ENCODE data around the gene CCDC93. TPM values are rescaled to one million over a fixed set of nuclear protein-coding genes. Genes with fewer than 3 reads are reported as not detected.

The CCDC93 gene
- total and polyA plus RNA-seq, 10 of the 15 experiments (the other 5 are each of a cell fraction or from before 2014, with no cell fraction given) = 3.6 to 27.2 (median 13.5) TPM

DNA sequence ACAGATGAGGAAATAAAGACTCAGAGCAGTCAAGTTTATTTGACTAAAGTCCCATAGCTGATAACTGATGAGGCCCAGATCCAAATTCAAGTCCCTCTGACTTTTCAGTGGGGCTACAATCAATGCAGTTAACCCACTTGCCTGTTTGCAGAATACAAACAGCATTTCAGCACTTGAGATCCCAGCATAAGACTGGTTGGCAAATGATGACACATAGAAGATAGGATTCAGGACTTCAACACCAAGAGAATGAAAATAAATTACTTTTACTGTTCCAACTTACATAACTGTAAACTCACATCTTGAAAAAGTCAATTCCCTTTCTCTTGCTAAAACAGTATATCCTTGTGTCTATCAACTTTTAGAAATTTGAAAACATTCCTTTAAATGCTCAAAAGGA, 61.2 kb downstream of the CCDC93 start:
- ChIA-PET POLR2A (no interaction called here), RAD21 (ENCODE audit: unreplicated experiment) (no interaction called here), SMC1A (ENCODE audit: uncharacterized antibody, unreplicated experiment) (no interaction called here), CTCF (interaction anchor here (2.7 kb wide), 1 partner anchor 51 kb away, joined by 8 read pairs; no protein-coding TSS in a partner anchor)
- no TSS peak for BruUV-seq (replicated peaks)
- no peak for TF ChIP-seq CREM (IDR thresholded peaks at IDR 0.05; ENCODE audit: low read depth)
- no peak for TF ChIP-seq BMI1 (IDR thresholded peaks at IDR 0.05; ENCODE audit: borderline replicate concordance)
- no peak for TF ChIP-seq JUND (IDR thresholded peaks at IDR 0.05; ENCODE audit: low read depth, low read length)
- TF ChIP-seq, protein P1, sequence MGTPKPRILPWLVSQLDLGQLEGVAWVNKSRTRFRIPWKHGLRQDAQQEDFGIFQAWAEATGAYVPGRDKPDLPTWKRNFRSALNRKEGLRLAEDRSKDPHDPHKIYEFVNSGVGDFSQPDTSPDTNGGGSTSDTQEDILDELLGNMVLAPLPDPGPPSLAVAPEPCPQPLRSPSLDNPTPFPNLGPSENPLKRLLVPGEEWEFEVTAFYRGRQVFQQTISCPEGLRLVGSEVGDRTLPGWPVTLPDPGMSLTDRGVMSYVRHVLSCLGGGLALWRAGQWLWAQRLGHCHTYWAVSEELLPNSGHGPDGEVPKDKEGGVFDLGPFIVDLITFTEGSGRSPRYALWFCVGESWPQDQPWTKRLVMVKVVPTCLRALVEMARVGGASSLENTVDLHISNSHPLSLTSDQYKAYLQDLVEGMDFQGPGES (IDR thresholded peaks at IDR 0.05) = no peak
- no peak for DNase-seq (ENCODE audit: low read depth, low spot score)
- H3K4me3 ChIP-seq = no peak overlapping the region
- ATAC-seq = no peak
- H3K9ac ChIP-seq (ENCODE audit: control insufficient read depth, insufficient read depth, low read length) = no peak overlapping the region
- no peaks in the 10 kb centered on the region for H3K27me3 ChIP-seq (replicated peaks in 1 of 2; ENCODE audit: control insufficient read depth in 2 of 2, insufficient read depth in 2 of 2, low read length in 1 of 2)
- intact Hi-C loops (cut with micrococcal nuclease; ENCODE audit: unreplicated experiment) (no loop called here), in situ Hi-C loops (cut with MboI) (no loop called here)
- H2AFZ ChIP-seq (ENCODE audit: control insufficient read depth, low read depth, low read length) = no peak overlapping the region
- peaks cover 15 to 27% of the 10 kb centered on the region in 2 experiments for H3K36me3 ChIP-seq (ENCODE audit: control insufficient read depth in 2 of 2, insufficient read depth in 2 of 2, low read length in 1 of 2)
- no peaks in the 10 kb centered on the region for H4K20me1 ChIP-seq (ENCODE audit: control insufficient read depth, insufficient read depth)
- no peaks in the 10 kb centered on the region for H3K79me2 ChIP-seq (ENCODE audit: control insufficient read depth, insufficient read depth, low read length)
- no peak overlapping the region for H3K4me2 ChIP-seq (ENCODE audit: control insufficient read depth, insufficient read depth)
- H3K4me1 ChIP-seq (ENCODE audit: control insufficient read depth, insufficient read depth, low read length) = no peaks in the 10 kb centered on the region
- no peaks in the 10 kb centered on the region for H3K9me3 ChIP-seq (replicated peaks; ENCODE audit: control insufficient read depth, insufficient read depth, low read length)
- no peak for FAIRE-seq
- no peak overlapping the region for H3K27ac ChIP-seq (ENCODE audit: control insufficient read depth, insufficient read depth)

DNA sequence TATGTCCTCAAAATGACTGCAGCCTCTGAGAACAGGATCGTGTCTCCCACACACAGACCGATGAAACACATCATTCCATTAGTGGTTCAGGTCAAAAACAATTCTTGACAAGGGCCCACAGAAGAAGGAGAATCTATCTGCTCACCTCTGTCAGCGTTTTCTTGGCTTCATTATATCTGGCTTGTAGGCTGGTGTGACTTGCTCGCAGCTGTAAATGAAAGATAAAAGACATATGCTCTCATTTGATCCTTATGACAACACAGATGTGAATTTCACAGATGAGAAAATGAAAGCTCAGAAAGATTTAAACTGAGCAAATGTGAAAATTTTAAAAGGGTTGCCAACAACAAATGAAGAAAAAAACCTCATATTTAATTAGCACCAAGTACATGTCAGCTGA, 61.6 kb downstream of the CCDC93 start:
- POLR2A ChIA-PET = no interaction called here
- no peaks in the 10 kb centered on the region for H3K79me2 ChIP-seq (ENCODE audit: control insufficient read depth, insufficient read depth, low read length)
- no peaks in the 10 kb centered on the region for H4K20me1 ChIP-seq (ENCODE audit: control insufficient read depth, insufficient read depth)
- CTCF ChIA-PET = interaction anchor here (2.7 kb wide), 1 partner anchor 51 kb away, joined by 8 read pairs; no protein-coding TSS in a partner anchor
- no TSS peak for BruUV-seq (replicated peaks)
- no peak overlapping the region for H3K4me3 ChIP-seq
- H2AFZ ChIP-seq (ENCODE audit: control insufficient read depth, low read depth, low read length) = no peak overlapping the region
- intact Hi-C loops (cut with micrococcal nuclease; ENCODE audit: unreplicated experiment) = no loop called here
- H3K4me2 ChIP-seq (ENCODE audit: control insufficient read depth, insufficient read depth) = no peak overlapping the region
- in situ Hi-C loops (cut with MboI) = no loop called here
- no peak for ATAC-seq
- 91% methylated on average over 4 of the region's 4 CpGs for WGBS (ENCODE audit: insufficient coverage, insufficient replicate concordance, low lambda C conversion rate, missing lambda C conversion rate)
- RAD21 ChIA-PET (ENCODE audit: unreplicated experiment) = no interaction called here
- H3K36me3 ChIP-seq (ENCODE audit: control insufficient read depth in 2 of 2, insufficient read depth in 2 of 2, low read length in 1 of 2) = peaks cover 15 to 23% of the 10 kb centered on the region in 2 experiments
- no peak for FAIRE-seq
- no peaks in the 10 kb centered on the region for H3K4me1 ChIP-seq (ENCODE audit: control insufficient read depth, insufficient read depth, low read length)
- no peak overlapping the region for H3K27ac ChIP-seq (ENCODE audit: control insufficient read depth, insufficient read depth)
- no peak for DNase-seq (ENCODE audit: low read depth, low spot score)
- no peaks in the 10 kb centered on the region for H3K27me3 ChIP-seq (replicated peaks in 1 of 2; ENCODE audit: control insufficient read depth in 2 of 2, insufficient read depth in 2 of 2, low read length in 1 of 2)
- H3K9ac ChIP-seq (ENCODE audit: control insufficient read depth, insufficient read depth, low read length) = no peak overlapping the region
- H3K9me3 ChIP-seq (replicated peaks; ENCODE audit: control insufficient read depth, insufficient read depth, low read length) = no peaks in the 10 kb centered on the region
- SMC1A ChIA-PET (ENCODE audit: uncharacterized antibody, unreplicated experiment) = no interaction called here
- TF ChIP-seq, protein P2, sequence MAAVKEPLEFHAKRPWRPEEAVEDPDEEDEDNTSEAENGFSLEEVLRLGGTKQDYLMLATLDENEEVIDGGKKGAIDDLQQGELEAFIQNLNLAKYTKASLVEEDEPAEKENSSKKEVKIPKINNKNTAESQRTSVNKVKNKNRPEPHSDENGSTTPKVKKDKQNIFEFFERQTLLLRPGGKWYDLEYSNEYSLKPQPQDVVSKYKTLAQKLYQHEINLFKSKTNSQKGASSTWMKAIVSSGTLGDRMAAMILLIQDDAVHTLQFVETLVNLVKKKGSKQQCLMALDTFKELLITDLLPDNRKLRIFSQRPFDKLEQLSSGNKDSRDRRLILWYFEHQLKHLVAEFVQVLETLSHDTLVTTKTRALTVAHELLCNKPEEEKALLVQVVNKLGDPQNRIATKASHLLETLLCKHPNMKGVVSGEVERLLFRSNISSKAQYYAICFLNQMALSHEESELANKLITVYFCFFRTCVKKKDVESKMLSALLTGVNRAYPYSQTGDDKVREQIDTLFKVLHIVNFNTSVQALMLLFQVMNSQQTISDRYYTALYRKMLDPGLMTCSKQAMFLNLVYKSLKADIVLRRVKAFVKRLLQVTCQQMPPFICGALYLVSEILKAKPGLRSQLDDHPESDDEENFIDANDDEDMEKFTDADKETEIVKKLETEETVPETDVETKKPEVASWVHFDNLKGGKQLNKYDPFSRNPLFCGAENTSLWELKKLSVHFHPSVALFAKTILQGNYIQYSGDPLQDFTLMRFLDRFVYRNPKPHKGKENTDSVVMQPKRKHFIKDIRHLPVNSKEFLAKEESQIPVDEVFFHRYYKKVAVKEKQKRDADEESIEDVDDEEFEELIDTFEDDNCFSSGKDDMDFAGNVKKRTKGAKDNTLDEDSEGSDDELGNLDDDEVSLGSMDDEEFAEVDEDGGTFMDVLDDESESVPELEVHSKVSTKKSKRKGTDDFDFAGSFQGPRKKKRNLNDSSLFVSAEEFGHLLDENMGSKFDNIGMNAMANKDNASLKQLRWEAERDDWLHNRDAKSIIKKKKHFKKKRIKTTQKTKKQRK (IDR thresholded peaks at IDR 0.05; ENCODE audit: low read depth, low read length) = no peak
- TF ChIP-seq NFIC (IDR thresholded peaks at IDR 0.05; ENCODE audit: low read depth, low read length) (no peak), SMC3 (IDR thresholded peaks at IDR 0.05; ENCODE audit: borderline replicate concordance, low read length) (no peak), NFXL1 (IDR thresholded peaks at IDR 0.05; ENCODE audit: borderline replicate concordance) (no peak), ZNF24 (IDR thresholded peaks at IDR 0.05) (no peak), POU2F2 (IDR thresholded peaks at IDR 0.05; ENCODE audit: borderline replicate concordance, low read depth, low read length) (no peak), DPF2 (IDR thresholded peaks at IDR 0.05) (no peak)
- TF ChIP-seq, protein P3, sequence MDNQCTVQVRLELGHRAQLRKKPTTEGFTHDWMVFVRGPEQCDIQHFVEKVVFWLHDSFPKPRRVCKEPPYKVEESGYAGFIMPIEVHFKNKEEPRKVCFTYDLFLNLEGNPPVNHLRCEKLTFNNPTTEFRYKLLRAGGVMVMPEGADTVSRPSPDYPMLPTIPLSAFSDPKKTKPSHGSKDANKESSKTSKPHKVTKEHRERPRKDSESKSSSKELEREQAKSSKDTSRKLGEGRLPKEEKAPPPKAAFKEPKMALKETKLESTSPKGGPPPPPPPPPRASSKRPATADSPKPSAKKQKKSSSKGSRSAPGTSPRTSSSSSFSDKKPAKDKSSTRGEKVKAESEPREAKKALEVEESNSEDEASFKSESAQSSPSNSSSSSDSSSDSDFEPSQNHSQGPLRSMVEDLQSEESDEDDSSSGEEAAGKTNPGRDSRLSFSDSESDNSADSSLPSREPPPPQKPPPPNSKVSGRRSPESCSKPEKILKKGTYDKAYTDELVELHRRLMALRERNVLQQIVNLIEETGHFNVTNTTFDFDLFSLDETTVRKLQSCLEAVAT (IDR thresholded peaks at IDR 0.05) = no peak
- TF ChIP-seq, protein P4, sequence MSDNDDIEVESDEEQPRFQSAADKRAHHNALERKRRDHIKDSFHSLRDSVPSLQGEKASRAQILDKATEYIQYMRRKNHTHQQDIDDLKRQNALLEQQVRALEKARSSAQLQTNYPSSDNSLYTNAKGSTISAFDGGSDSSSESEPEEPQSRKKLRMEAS (IDR thresholded peaks at IDR 0.05; ENCODE audit: low read depth, low read length) = no peak

All from GM12878 (cell line).